HepG2 (cell line): ENCODE data around the gene CNOT6.
"Not testable (repeated sequence)": the region's sequence is repeated elsewhere in the genome, so short reads cannot be mapped to it uniquely, and the experiment has no call there.

Experiments used
- CREB1 ChIP-seq, 2 experiments: fragments of 450-650 bp in 1 of 2; IDR thresholded peaks; 2 replicates each; pipeline ENCODE4 v1.6.1; 2016 to 2017; ENCODE audit warnings: control low read depth in 1 of 2, mild to moderate bottlenecking in 1 of 2, missing compliant biosample characterization in 1 of 2, missing genetic modification characterization in 1 of 2
- SRSF1 ChIP-seq: fragments of 200-400 bp; formaldehyde crosslinking; optimal IDR thresholded peaks from 2 replicates; pipeline ENCODE3; 2017; ENCODE audit warnings: mild to moderate bottlenecking, low read depth, low read length, moderate library complexity
- ZNF451 ChIP-seq: sonication (generic); formaldehyde crosslinking; IDR thresholded peaks from 2 replicates; pipeline ENCODE4 v1.5.0; 2020; ENCODE audit warnings: mild to moderate bottlenecking, missing genetic modification reagents

- not testable (repeated sequence) for TF ChIP-seq CREB1 (IDR thresholded peaks at IDR 0.05); CREB1 (CRISPR knock-in tag; IDR thresholded peaks at IDR 0.05); ZNF451 (CRISPR knock-in tag); SRSF1
Observed at GRCh38 chr5:180497865-180498264, 3.7 kb downstream of the CNOT6 start.
